OCI-LY1 (cell line): Measurements from ENCODE around the gene GCKR.

Experiments
- H2AFZ ChIP-seq: fragments of 200-600 bp; sonication (generic), shearing (Covaris generic); 2 replicates; pipeline ENCODE4 v1.6.0; 2014; ENCODE audit warnings: antibody characterized with exemption, mild to moderate bottlenecking, low read length
- H3F3A ChIP-seq: fragments of 200-600 bp; sonication (generic), shearing (Covaris generic); 2 replicates; pipeline ENCODE4 v1.6.0; 2014; ENCODE audit warnings: mild to moderate bottlenecking, antibody characterized with exemption, low read length, moderate library complexity; ENCODE audit not compliant: insufficient read depth
- H3K27ac ChIP-seq: fragments of 200-600 bp; sonication (generic); 2 replicates; pipeline ENCODE4 v1.5.1; 2014; ENCODE audit warnings: low read length, mixed run types, mild to moderate bottlenecking, low read depth; ENCODE audit not compliant: poor library complexity, severe bottlenecking
- H3K27me3 ChIP-seq: fragments of 200-600 bp; sonication (generic); 2 replicates; pipeline ENCODE4 v1.6.0; 2014; ENCODE audit warnings: antibody characterized with exemption, mild to moderate bottlenecking, low read length, moderate library complexity; ENCODE audit not compliant: insufficient read depth
- H3K36me3 ChIP-seq: fragments of 200-600 bp; sonication (generic); 2 replicates; pipeline ENCODE4 v1.6.1; 2014; ENCODE audit warnings: mild to moderate bottlenecking, antibody characterized with exemption, low read length, moderate library complexity, mixed read lengths; ENCODE audit not compliant: insufficient read depth
- H3K4me1 ChIP-seq: fragments of 200-600 bp; sonication (generic); 2 replicates; pipeline ENCODE4 v1.5.1; 2014; ENCODE audit warnings: mild to moderate bottlenecking, low read length, moderate library complexity; ENCODE audit not compliant: insufficient read depth, severe bottlenecking
- H3K4me2 ChIP-seq: fragments of 200-600 bp; sonication (generic), shearing (Covaris generic); 2 replicates; pipeline ENCODE4 v1.6.1; 2014; ENCODE audit warnings: low read length
- H3K4me3 ChIP-seq: fragments of 200-600 bp; sonication (generic); 2 replicates; pipeline ENCODE4 v1.5.1; 2014; ENCODE audit warnings: low read length, low read depth, mild to moderate bottlenecking, mixed read lengths; ENCODE audit not compliant: poor library complexity, severe bottlenecking
- H3K79me2 ChIP-seq: fragments of 200-600 bp; shearing (Covaris generic); 2 replicates; pipeline ENCODE4 v1.6.1; 2016; ENCODE audit warnings: mixed run types, low read length, mixed read lengths; ENCODE audit not compliant: insufficient read depth
- H3K9ac ChIP-seq: fragments of 200-600 bp; sonication (generic), shearing (Covaris generic); 2 replicates; pipeline ENCODE4 v1.6.1; 2014; ENCODE audit warnings: mild to moderate bottlenecking, low read length, mixed read lengths
- H3K9me2 ChIP-seq: fragments of 200-600 bp; sonication (generic), shearing (Covaris generic); 2 replicates; pipeline ENCODE4 v1.6.1; 2014; ENCODE audit warnings: low read depth, mild to moderate bottlenecking, low read length, mixed read lengths
- H3K9me3 ChIP-seq: fragments of 200-600 bp; shearing (Covaris generic); 2 replicates; pipeline ENCODE4 v1.6.1; 2014; ENCODE audit warnings: low read length, mixed read lengths
- H4K20me1 ChIP-seq: fragments of 200-600 bp; sonication (generic), shearing (Covaris generic); 2 replicates; pipeline ENCODE4 v1.6.0; 2016; ENCODE audit warnings: mild to moderate bottlenecking, low read length; ENCODE audit not compliant: insufficient read depth
- EZH2 ChIP-seq: fragments of 200-600 bp; sonication (generic), shearing (Covaris generic); IDR thresholded peaks from 2 replicates; pipeline ENCODE4 v1.8.0; 2017; ENCODE audit warnings: borderline replicate concordance, mixed run types, mild to moderate bottlenecking, antibody characterized with exemption, low read length, moderate library complexity, mixed read lengths
- TF ChIP-seq, protein P1 (sequence below): fragments of 200-600 bp; sonication (generic), shearing (Covaris generic); IDR thresholded peaks from 2 replicates; pipeline ENCODE4 v1.5.1; 2017; ENCODE audit warnings: mild to moderate bottlenecking, antibody characterized with exemption, low read length, moderate library complexity, mixed read lengths

GCKR gene

DNA sequence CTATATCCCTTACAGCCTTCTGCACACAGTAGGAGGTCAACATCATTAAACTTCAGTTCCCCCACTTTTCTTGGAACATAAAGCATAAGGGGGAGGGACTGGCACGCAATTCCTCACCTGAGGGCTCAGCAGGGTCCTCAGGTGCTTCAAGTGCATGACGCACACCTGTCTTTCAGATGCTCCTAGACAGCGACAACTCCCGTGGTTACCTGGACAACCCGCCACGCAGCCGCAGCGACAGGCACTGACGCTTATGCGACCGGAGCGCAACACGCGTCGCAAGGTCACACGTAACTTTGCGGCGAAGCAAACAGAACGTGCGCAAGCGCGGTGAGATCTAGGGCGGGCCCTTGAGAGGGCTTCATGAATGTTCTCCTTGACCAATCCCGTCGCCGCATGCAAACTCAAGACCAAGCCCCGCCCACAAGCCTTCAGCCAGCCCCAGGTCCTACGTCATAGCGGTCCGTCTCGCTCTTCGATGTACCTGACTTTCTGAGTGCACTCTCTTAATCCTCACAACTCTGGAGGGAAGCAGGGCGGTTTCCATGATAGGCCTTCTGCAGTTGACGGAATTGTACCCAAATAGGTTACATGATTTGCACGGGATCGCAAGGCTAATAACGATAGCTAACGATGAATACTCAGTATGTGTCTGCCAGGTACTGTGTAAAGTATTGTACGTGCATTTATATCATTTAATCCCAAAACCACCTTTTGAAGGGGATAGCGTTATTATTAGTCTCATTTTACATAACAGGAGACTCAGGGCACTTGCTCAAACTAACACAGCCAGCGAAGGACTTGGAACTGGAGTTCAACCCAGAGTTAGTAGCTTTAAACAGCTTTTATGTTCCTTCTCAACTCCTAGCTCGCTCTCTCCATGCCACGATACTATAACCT, 6.9 kb upstream of the GCKR start, which contains the start of gene IFT172:
Gene IFT172, minus strand, starts transcription at position 246 of the 900 bp plus-strand sequence. Its CDS starts 90 bp downstream, at position 156.
- no peaks in the 10 kb centered on the region for H3K9me3 ChIP-seq
- no peaks in the 10 kb centered on the region for H3K36me3 ChIP-seq
- no peaks in the 10 kb centered on the region for H3F3A ChIP-seq
- peak within 1 kb of the TSS; percentile 49 for H3K9ac ChIP-seq
- H3K4me2 ChIP-seq: peak within 1 kb of the TSS; percentile 81
- no peak within 1 kb of the TSS for H3K27ac ChIP-seq
- TF ChIP-seq, protein P1, sequence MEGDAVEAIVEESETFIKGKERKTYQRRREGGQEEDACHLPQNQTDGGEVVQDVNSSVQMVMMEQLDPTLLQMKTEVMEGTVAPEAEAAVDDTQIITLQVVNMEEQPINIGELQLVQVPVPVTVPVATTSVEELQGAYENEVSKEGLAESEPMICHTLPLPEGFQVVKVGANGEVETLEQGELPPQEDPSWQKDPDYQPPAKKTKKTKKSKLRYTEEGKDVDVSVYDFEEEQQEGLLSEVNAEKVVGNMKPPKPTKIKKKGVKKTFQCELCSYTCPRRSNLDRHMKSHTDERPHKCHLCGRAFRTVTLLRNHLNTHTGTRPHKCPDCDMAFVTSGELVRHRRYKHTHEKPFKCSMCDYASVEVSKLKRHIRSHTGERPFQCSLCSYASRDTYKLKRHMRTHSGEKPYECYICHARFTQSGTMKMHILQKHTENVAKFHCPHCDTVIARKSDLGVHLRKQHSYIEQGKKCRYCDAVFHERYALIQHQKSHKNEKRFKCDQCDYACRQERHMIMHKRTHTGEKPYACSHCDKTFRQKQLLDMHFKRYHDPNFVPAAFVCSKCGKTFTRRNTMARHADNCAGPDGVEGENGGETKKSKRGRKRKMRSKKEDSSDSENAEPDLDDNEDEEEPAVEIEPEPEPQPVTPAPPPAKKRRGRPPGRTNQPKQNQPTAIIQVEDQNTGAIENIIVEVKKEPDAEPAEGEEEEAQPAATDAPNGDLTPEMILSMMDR: no peak
- TF ChIP-seq EZH2: no peak
- peaks cover 27% of the 10 kb centered on the region for H3K4me1 ChIP-seq
- no peaks in the 10 kb centered on the region for H3K27me3 ChIP-seq
- no peaks in the 10 kb centered on the region for H3K9me2 ChIP-seq
- H2AFZ ChIP-seq: 0 out of 2 replicates have a peak within 1 kb of the TSS, but pooled peaks have one; percentile 14
- H4K20me1 ChIP-seq: no peaks in the 10 kb centered on the region
- H3K4me3 ChIP-seq: peak within 1 kb of the TSS; percentile 63
- no peaks in the 10 kb centered on the region for H3K79me2 ChIP-seq

GRCh38 chr2:27492557-27492956, 4.1 kb upstream of the GCKR start:
- H3K27ac ChIP-seq: no peak overlapping the region
- H3K9ac ChIP-seq: no peak overlapping the region
- H3K36me3 ChIP-seq: no peaks in the 10 kb centered on the region
- no peaks in the 10 kb centered on the region for H3K9me3 ChIP-seq
- H4K20me1 ChIP-seq: no peaks in the 10 kb centered on the region
- H3F3A ChIP-seq: no peaks in the 10 kb centered on the region
- no peaks in the 10 kb centered on the region for H3K9me2 ChIP-seq
- H3K4me3 ChIP-seq: no peak overlapping the region
- no peaks in the 10 kb centered on the region for H3K79me2 ChIP-seq
- H3K27me3 ChIP-seq: no peaks in the 10 kb centered on the region; the same call in 1 of the 2 replicates
- H2AFZ ChIP-seq: no peak overlapping the region
- H3K4me1 ChIP-seq: peaks cover 17% of the 10 kb centered on the region
- TF ChIP-seq, protein P1: no peak
- TF ChIP-seq EZH2: no peak
- no peak overlapping the region for H3K4me2 ChIP-seq

DNA sequence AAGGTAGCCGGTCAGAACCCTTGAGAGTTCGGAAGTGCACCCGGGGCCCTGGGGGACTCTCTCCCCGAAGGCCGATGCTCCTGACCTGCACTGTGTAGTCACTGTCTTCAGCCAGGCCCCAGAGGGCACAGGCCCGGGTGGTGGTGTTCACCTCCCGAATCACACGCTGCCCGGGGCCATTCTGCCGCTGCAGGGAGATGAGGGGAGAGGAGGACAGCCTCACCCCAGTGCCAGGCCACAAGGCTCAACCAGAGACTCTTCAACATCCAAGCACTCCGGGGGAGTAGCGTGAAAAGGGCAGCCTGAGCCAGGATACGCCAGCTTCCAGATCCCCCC, 2.7 kb upstream of the GCKR start:
- no peak overlapping the region for H2AFZ ChIP-seq

More for the DNA sequence above, 2.7 kb upstream of the GCKR start:
- Histone ChIP-seq H3K27me3 (peaks cover 2% of the 10 kb centered on the region; the same call in 1 of the 2 replicates), H3K4me2 (no peak overlapping the region), H3K36me3 (no peaks in the 10 kb centered on the region), H3K9me2 (no peaks in the 10 kb centered on the region), H3K9me3 (no peaks in the 10 kb centered on the region), H4K20me1 (no peaks in the 10 kb centered on the region), H3K27ac (no peak overlapping the region), H3K79me2 (no peaks in the 10 kb centered on the region), H3K4me3 (no peak overlapping the region), H3F3A (no peaks in the 10 kb centered on the region), H3K4me1 (peaks cover 11% of the 10 kb centered on the region), H3K9ac (no peak overlapping the region)
- TF ChIP-seq, protein P1: no peak
- no peak for TF ChIP-seq EZH2
